Transverse colon (tissue), 4 donors: Measurements from ENCODE around the gene SERINC5. TPM values are rescaled to one million over a fixed set of nuclear protein-coding genes. Genes with fewer than 3 reads are reported as not detected.
"Not testable (repeated sequence)": the region's sequence is repeated elsewhere in the genome, so short reads cannot be mapped to it uniquely, and the experiment has no call there.

Experiments
- DNase-seq: peaks from one replicate; pipeline ENCODE4 v3.0.0-alpha.2; 2019
- H3K27ac ChIP-seq, 4 donors: fragments of 200-600 bp; sonication (generic); 2 replicates each; pipeline ENCODE4 v1.5.1; 2016 to 2018; ENCODE audit warnings: inconsistent platforms in 4 of 4
- H3K27me3 ChIP-seq: fragments of 200-600 bp; sonication (generic); 2 replicates; pipeline ENCODE4 v1.5.1; 2017; ENCODE audit warnings: inconsistent platforms
- H3K36me3 ChIP-seq, 4 donors: fragments of 200-600 bp; sonication (generic); 2 replicates each; pipeline ENCODE4 v1.5.1; 2017 to 2019; ENCODE audit warnings: inconsistent platforms in 4 of 4
- H3K4me1 ChIP-seq, 4 donors: fragments of 200-600 bp; sonication (generic); 2 replicates each; pipeline ENCODE4 v1.5.1; 2017 to 2020; ENCODE audit warnings: inconsistent platforms in 4 of 4
- H3K4me3 ChIP-seq, 4 donors: fragments of 200-600 bp; sonication (generic); 1 replicate in 1 of 4; 2 replicates in 3 of 4; pipeline versions ENCODE4 v1.5.1 to v1.6.1; 2017 to 2019; ENCODE audit warnings: inconsistent platforms in 4 of 4
- H3K9me3 ChIP-seq, 2 donors: fragments of 200-600 bp; sonication (generic); 2 replicates each; pipeline ENCODE4 v1.5.1; 2017 to 2019; ENCODE audit warnings: inconsistent platforms in 2 of 2
- CTCF ChIP-seq, 5 experiments: fragments of 200-600 bp in 3 of 5; fragments of 450-650 bp in 2 of 5; sonication (generic) in 3 of 5; IDR thresholded peaks; 1 replicate in 2 of 5; 2 replicates in 3 of 5; pipeline ENCODE4 v1.5.1; 2016 to 2017; ENCODE audit warnings: antibody characterized with exemption in 5 of 5, inconsistent platforms in 3 of 5, mild to moderate bottlenecking in 2 of 5, moderate library complexity in 1 of 5
- EP300 ChIP-seq: sonication (generic); formaldehyde crosslinking; IDR thresholded peaks from one replicate; pipeline ENCODE4 v1.6.1; 2017; ENCODE audit warnings: antibody characterized with exemption, low read depth
- POLR2A ChIP-seq: fragments of 450-650 bp; IDR thresholded peaks from one replicate; pipeline ENCODE4 v1.6.1; 2016; ENCODE audit warnings: antibody characterized with exemption, mild to moderate bottlenecking, moderate library complexity
- POLR2AphosphoS5 ChIP-seq, 3 donors: sonication (generic); formaldehyde crosslinking; IDR thresholded peaks; one replicate each; pipeline ENCODE4 v1.6.1; 2016; ENCODE audit warnings: antibody characterized with exemption in 3 of 3
- WGBS, 2 donors: methylation state at CpG; one replicate each; pipeline ENCODE4 v1.1.5; 2018; ENCODE audit warnings: low coverage in 1 of 2; 5-methylcytosine and 5-hydroxymethylcytosine counted together
- in situ Hi-C, 4 donors: fragments of 200-750 bp; cut with MboI; loops; one replicate each; pipeline versions ENCODE4 v1.15.0 to v1.15.1; 2017; ENCODE audit warnings: low sequenced_read_pairs in 3 of 4, low pct_ligation_motif_present in 1 of 4, low pct_unique_long_range_greater_than_20kb in 1 of 4
- intact Hi-C: fragments of 100-400 bp; cut with DNase I; formaldehyde crosslinking; loops from one replicate; pipeline ENCODE4 v1.15.1; 2023; ENCODE audit warnings: low total_unique reads
- total RNA-seq, 4 donors: library from RNA; depleted of rRNA; stranded (reverse); fragments of >200 nt; gene quantifications; one replicate each; pipeline ENCODE4 v1.1.0, GENCODE V29; 2016

SERINC5 gene
- total RNA-seq, 4 donors from 2014 or later = 40.6 to 90.4 (median 79.6) TPM

- TF ChIP-seq CTCF (IDR thresholded peaks at IDR 0.05) (no peak), POLR2A (no peak), POLR2AphosphoS5 (IDR thresholded peaks at IDR 0.05) (no peak), EP300 (no peak)
- Histone ChIP-seq H3K4me3 (no peak overlapping the region), H3K27me3 (no peaks in the 10 kb centered on the region), H3K9me3 (no peaks in the 10 kb centered on the region), H3K36me3 (no peaks in the 10 kb centered on the region), H3K4me1 (peaks cover 19 to 77% (median 64%) of the 10 kb centered on the region in 4 donors), H3K27ac (peak overlapping the region; percentile 73 to 85 (median 78))
- intact Hi-C loops = no loop called here
- WGBS, 2 donors = 61 to 73% methylated on average over 2 to 6 of the region's 6 CpGs
- in situ Hi-C loops = no loop called here
- no peak for DNase-seq
These were observed 70.8 kb downstream of the SERINC5 start for GRCh38 chr5:80185095-80185494.

GRCh38 chr5:80184235-80185023, 71.4 kb downstream of the SERINC5 start:
- Histone ChIP-seq H3K4me3 (no peak overlapping the region), H3K36me3 (no peaks in the 10 kb centered on the region), H3K4me1 (peaks cover 19 to 84% (median 64%) of the 10 kb centered on the region in 4 donors), H3K9me3 (no peaks in the 10 kb centered on the region), H3K27me3 (no peaks in the 10 kb centered on the region), H3K27ac (peak overlapping the region; percentile 73 to 85 (median 78))
- intact Hi-C loops (no loop called here), in situ Hi-C loops (no loop called here)
- TF ChIP-seq EP300 = no peak
- TF ChIP-seq POLR2A = no peak
- TF ChIP-seq POLR2AphosphoS5 (IDR thresholded peaks at IDR 0.05) = peak in 1 of 3 donors; percentile 5
- 50 to 71% methylated on average over 2 to 5 of the region's 5 CpGs for WGBS, 2 donors
- DNase-seq = peak; percentile 64

- DNase-seq, H3K9me3 ChIP-seq, H3K36me3 ChIP-seq, in situ Hi-C loops, intact Hi-C loops, H3K4me3 ChIP-seq, H3K27me3 ChIP-seq: not testable (repeated sequence)
- WGBS, 2 donors = 33 to 62% methylated on average over 1 to 10 of the region's 10 CpGs
- H3K4me1 ChIP-seq = peaks cover 19 to 84% (median 64%) of the 10 kb centered on the region in 4 donors
- H3K27ac ChIP-seq = peak overlapping the region; percentile 73 to 85 (median 78)
These were observed 72.1 kb downstream of the SERINC5 start for GRCh38 chr5:80183728-80184234.

- Histone ChIP-seq H3K27ac (peak overlapping the region; percentile 73 to 85 (median 78)), H3K4me3 (no peak overlapping the region), H3K9me3 (no peaks in the 10 kb centered on the region), H3K36me3 (no peaks in the 10 kb centered on the region), H3K4me1 (peaks cover 19 to 84% (median 64%) of the 10 kb centered on the region in 4 donors), H3K27me3 (no peaks in the 10 kb centered on the region)
- no peak for TF ChIP-seq POLR2A
- no peak for TF ChIP-seq EP300
- no peak for TF ChIP-seq CTCF (IDR thresholded peaks at IDR 0.05)
- no peak for TF ChIP-seq POLR2AphosphoS5 (IDR thresholded peaks at IDR 0.05)
- WGBS, 2 donors = 52 to 60% methylated on average over 6 to 7 of the region's 7 CpGs
- intact Hi-C loops = no loop called here
- in situ Hi-C loops = no loop called here
- peak; percentile 26 for DNase-seq
These were observed 72.9 kb downstream of the SERINC5 start for GRCh38 chr5:80182809-80183580.

GRCh38 chr5:80181618-80182211, 74.1 kb downstream of the SERINC5 start:
- Histone ChIP-seq H3K9me3 (no peaks in the 10 kb centered on the region), H3K4me3 (no peak overlapping the region), H3K36me3 (peaks cover 0 to 10% (median 2%) of the 10 kb centered on the region in 4 donors), H3K27ac (peak overlapping the region; percentile 73 to 85 (median 78)), H3K27me3 (no peaks in the 10 kb centered on the region), H3K4me1 (peaks cover 19 to 71% (median 53%) of the 10 kb centered on the region in 4 donors)
- intact Hi-C loops (no loop called here), in situ Hi-C loops (no loop called here)
- TF ChIP-seq CTCF (IDR thresholded peaks at IDR 0.05) (no peak), POLR2AphosphoS5 (IDR thresholded peaks at IDR 0.05) (peak; percentile 7 to 81 (median 73)), POLR2A (no peak), EP300 (peak; percentile 73)
- 7 to 35% methylated on average over 4 to 5 of the region's 5 CpGs for WGBS, 2 donors
- DNase-seq = peak; percentile 85
